Measurements from ENCODE around the gene ATP8A2.

GRCh38 chr13:25833761-25834160, 462.0 kb downstream of the ATP8A2 start:
- TF ChIP-seq POLR2A (IDR thresholded peaks at IDR 0.05) (no peak), CTCF (IDR thresholded peaks at IDR 0.05) (no peak), EP300 (IDR thresholded peaks at IDR 0.05; ENCODE audit: low read depth) (no peak), POLR2AphosphoS5 (IDR thresholded peaks at IDR 0.05) (no peak)

Data from transverse colon (tissue), 4 donors.